Left ventricle myocardium inferior (tissue), 1 donor: ENCODE measurements around the gene OLFML2A. TPM values are rescaled to one million over a fixed set of nuclear protein-coding genes. Genes with fewer than 3 reads are reported as not detected.

Source experiments
- DNase-seq: peaks from one replicate; pipeline ENCODE4 v3.0.0-alpha.2; 2020
- H3K27ac ChIP-seq: fragments of 200-600 bp; replicated peaks from 2 replicates; pipeline ENCODE4 v1.8.0; 2021
- H3K27me3 ChIP-seq: fragments of 200-600 bp; 2 replicates; pipeline ENCODE4 v1.8.0; 2021; ENCODE audit warnings: low read depth
- H3K36me3 ChIP-seq: fragments of 200-600 bp; 2 replicates; pipeline ENCODE4 v1.8.0; 2021
- H3K4me1 ChIP-seq: fragments of 200-600 bp; 2 replicates; pipeline ENCODE4 v1.8.0; 2021
- H3K4me3 ChIP-seq: fragments of 200-600 bp; 2 replicates; pipeline ENCODE4 v1.8.0; 2021; ENCODE audit warnings: mild to moderate bottlenecking, moderate library complexity
- H3K9me3 ChIP-seq: fragments of 200-600 bp; replicated peaks from 2 replicates; pipeline ENCODE4 v1.8.0; 2021
- intact Hi-C: fragments of 100-400 bp; cut with micrococcal nuclease; formaldehyde crosslinking; loops from one replicate; pipeline ENCODE4 v1.11.0; 2022
- total RNA-seq: library from RNA; stranded (reverse); fragmentation: NEBNext Ultra II Directional; extraction: Animal tissue kit (Norgen Biotek cat#: 25700); gene quantifications from one replicate; pipeline ENCODE4 v1.2.1, GENCODE V29; 2021
- TF ChIP-seq, protein P1 (sequence below): fragments of 200-600 bp; IDR thresholded peaks from 2 replicates; pipeline ENCODE4 v1.8.0; 2021; ENCODE audit warnings: antibody characterized with exemption, mild to moderate bottlenecking, borderline replicate concordance
- donor health status: DM: no; HTN: yes; CAD: no; lungs with severe emphysema.

OLFML2A gene
- total RNA-seq, 1 donor from 2014 or later = 41.1 TPM

GRCh38 chr9:124739360-124739759 is 37.6 kb upstream of the OLFML2A start:
- no peak overlapping the region for H3K27ac ChIP-seq
- no peaks in the 10 kb centered on the region for H3K27me3 ChIP-seq
- H3K4me3 ChIP-seq = no peak overlapping the region
- H3K36me3 ChIP-seq = no peaks in the 10 kb centered on the region
- TF ChIP-seq, protein P1, sequence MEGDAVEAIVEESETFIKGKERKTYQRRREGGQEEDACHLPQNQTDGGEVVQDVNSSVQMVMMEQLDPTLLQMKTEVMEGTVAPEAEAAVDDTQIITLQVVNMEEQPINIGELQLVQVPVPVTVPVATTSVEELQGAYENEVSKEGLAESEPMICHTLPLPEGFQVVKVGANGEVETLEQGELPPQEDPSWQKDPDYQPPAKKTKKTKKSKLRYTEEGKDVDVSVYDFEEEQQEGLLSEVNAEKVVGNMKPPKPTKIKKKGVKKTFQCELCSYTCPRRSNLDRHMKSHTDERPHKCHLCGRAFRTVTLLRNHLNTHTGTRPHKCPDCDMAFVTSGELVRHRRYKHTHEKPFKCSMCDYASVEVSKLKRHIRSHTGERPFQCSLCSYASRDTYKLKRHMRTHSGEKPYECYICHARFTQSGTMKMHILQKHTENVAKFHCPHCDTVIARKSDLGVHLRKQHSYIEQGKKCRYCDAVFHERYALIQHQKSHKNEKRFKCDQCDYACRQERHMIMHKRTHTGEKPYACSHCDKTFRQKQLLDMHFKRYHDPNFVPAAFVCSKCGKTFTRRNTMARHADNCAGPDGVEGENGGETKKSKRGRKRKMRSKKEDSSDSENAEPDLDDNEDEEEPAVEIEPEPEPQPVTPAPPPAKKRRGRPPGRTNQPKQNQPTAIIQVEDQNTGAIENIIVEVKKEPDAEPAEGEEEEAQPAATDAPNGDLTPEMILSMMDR = no peak
- intact Hi-C loops = no loop called here
- no peak for DNase-seq
- H3K4me1 ChIP-seq = peaks cover 16% of the 10 kb centered on the region
- no peaks in the 10 kb centered on the region for H3K9me3 ChIP-seq

- TF ChIP-seq, protein P1 = no peak
- Histone ChIP-seq H3K4me3 (no peak overlapping the region), H3K36me3 (no peaks in the 10 kb centered on the region), H3K27me3 (no peaks in the 10 kb centered on the region), H3K27ac (no peak overlapping the region), H3K9me3 (no peaks in the 10 kb centered on the region), H3K4me1 (peaks cover 8% of the 10 kb centered on the region)
- DNase-seq = no peak
- intact Hi-C loops = no loop called here
Observed at GRCh38 chr9:124741149-124741548, 35.8 kb upstream of the OLFML2A start.

DNA sequence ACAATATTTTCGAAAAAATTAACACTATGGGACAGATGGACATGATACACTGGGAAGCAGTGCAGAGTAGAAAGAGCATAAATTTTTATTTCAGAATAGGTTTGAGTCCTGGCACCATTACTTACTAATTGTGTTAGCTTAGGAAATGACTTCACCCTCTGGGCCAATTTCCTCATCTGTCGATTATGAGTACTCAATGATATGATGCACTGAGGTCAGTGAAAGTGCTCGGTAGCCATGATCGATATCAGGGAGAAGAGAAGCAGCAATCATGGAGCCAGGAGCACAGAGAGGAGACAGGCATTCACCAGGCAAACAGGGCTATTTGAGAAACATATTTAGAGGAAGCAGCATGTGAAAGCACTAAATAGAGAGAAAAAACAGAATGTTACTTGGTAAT is 35.3 kb upstream of the OLFML2A start:
- Histone ChIP-seq H3K36me3 (no peaks in the 10 kb centered on the region), H3K4me3 (no peak overlapping the region), H3K4me1 (peaks cover 8% of the 10 kb centered on the region), H3K27me3 (no peaks in the 10 kb centered on the region), H3K9me3 (no peaks in the 10 kb centered on the region), H3K27ac (no peak overlapping the region)
- TF ChIP-seq, protein P1 = no peak
- no peak for DNase-seq
- intact Hi-C loops = no loop called here

DNA sequence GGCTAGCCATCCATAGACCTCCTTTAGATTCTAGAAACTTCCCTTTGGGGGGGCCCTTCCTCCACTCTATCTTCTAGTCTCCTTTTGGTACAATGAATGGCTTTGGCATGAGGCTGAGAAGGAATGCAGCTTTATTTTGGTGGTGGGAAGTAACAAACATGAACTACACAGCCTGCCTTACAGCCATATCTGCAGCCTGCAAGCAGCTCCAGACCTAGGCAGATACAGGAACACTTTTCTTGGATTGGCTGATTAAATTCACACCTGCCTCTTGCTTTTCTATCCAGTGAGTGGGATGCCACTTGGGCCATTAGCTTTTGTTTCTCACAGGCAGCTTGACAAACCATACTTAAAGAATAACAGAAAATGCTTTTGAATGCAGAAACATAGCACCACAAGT is 34.0 kb upstream of the OLFML2A start:
- no peak for DNase-seq
- TF ChIP-seq, protein P1 = no peak
- H3K4me1 ChIP-seq = peaks cover 8% of the 10 kb centered on the region
- H3K9me3 ChIP-seq = no peaks in the 10 kb centered on the region
- no peak overlapping the region for H3K27ac ChIP-seq
- H3K36me3 ChIP-seq = no peaks in the 10 kb centered on the region
- intact Hi-C loops = no loop called here
- H3K27me3 ChIP-seq = no peaks in the 10 kb centered on the region
- H3K4me3 ChIP-seq = no peak overlapping the region

- no peaks in the 10 kb centered on the region for H3K36me3 ChIP-seq
- no peak for DNase-seq
- no peaks in the 10 kb centered on the region for H3K9me3 ChIP-seq
- intact Hi-C loops = no loop called here
- H3K4me3 ChIP-seq = no peak overlapping the region
- H3K27ac ChIP-seq = no peak overlapping the region
- TF ChIP-seq, protein P1 = no peak
- peaks cover 8% of the 10 kb centered on the region for H3K4me1 ChIP-seq
- no peaks in the 10 kb centered on the region for H3K27me3 ChIP-seq
Observed at GRCh38 chr9:124743686-124744348, 33.1 kb upstream of the OLFML2A start.

DNA sequence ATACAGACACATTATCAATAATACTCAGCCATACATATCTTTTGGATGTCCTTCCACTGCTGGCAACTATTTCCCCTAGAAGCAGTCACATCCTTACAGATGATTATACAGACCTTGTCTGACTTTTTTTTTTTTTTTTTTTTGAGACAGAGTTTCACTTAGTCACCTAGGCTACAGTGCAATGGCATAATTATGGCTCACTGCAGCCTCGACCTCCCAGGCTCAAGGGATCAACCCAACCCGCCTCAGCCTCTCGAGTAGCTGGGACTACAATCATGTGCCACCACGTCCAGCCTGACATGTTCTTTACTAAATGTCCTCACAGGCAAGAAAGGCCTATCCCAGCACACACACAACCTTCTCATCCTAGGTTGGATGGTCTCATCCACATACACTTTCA is 29.9 kb upstream of the OLFML2A start:
- Histone ChIP-seq H3K27me3 (no peaks in the 10 kb centered on the region), H3K4me3 (no peak overlapping the region), H3K27ac (no peak overlapping the region), H3K9me3 (no peaks in the 10 kb centered on the region), H3K36me3 (no peaks in the 10 kb centered on the region), H3K4me1 (no peaks in the 10 kb centered on the region)
- intact Hi-C loops = no loop called here
- TF ChIP-seq, protein P1 = no peak
- no peak for DNase-seq
